SK-MEL-5 (cell line): ENCODE data around the gene DUSP15. TPM values are rescaled to one million over a fixed set of nuclear protein-coding genes. Genes with fewer than 3 reads are reported as not detected.

ENCODE experiments used
- DNase-seq: peaks from one replicate; pipeline ENCODE4 v3.0.0-alpha.2; 2016; ENCODE audit warnings: low read depth, low spot score
- in situ Hi-C: cut with HindIII; loops from 2 replicates; pipeline ENCODE4 v1.10.0; 2016; ENCODE audit warnings: low sequenced_read_pairs, high pct_unique_total_duplicates, low pct_unique_long_range_greater_than_20kb
- total RNA-seq: library from RNA; depleted of rRNA; stranded (reverse); fragments of >200 nt; shearing (Covaris generic); gene quantifications from 2 replicates; pipeline ENCODE4 v1.2.3, GENCODE V29; 2014

DUSP15 gene
- total RNA-seq, 1 experiment from 2014 or later = 6.2 TPM

DNA sequence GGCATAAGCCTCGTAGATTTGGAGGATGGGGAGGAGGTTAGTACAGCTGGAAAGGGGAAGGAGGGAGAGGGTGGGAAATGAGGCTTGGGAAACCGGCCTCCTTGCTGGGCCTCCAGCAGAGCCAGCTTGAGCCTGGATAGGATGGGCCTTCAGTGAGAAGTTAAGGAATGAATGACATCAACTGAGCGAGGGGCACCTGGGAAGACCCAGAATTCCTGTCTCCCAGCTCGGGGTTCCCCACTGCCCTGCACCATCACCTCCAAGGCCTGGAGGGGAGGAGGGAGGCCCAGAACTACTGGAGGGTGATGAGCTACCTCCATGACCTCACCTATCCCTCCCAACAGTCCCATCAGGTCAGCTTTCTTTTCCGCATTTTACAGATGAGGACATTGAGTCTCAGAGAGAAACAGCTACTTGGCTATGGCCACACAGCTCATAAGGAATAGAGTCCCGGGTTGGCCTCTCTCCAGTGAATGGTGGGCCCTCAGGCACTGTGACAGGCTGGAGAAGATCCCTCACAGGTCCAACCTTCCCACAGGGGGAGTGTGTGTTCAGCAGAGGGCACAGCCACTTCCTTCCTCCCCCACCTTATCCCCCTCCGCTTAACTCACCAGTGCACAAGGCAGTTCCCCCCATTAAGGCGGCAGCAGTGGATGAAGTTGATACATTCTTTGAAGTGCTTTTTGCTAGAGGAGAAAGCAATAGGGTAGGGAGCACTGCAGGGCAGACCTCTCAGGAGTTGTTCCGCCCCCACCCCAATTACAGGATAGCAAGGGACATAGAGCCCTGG is 6.8 kb downstream of the DUSP15 start:
- no peak for DNase-seq
- in situ Hi-C loops = no loop called here

DNA sequence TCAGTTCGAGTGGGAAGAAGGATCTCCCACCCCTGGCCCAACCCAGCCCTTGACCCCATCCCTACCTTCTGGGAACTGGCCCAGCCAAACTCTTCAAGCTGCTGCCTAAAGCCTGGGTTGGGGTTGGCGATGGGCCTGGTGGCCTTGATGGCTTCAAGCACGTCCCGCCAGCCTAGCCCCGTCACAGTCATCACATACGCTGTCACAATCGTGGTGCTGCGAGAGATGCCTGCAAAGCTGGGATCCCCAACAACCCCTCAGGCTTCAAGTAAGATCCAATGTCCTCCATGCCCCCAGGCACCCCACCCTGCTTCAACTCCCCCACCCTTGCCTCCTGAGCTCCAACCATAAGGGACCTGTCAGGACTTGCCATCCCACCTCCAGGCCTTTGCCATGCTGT is 7.8 kb downstream of the DUSP15 start:
- in situ Hi-C loops = no loop called here
- no peak for DNase-seq

DNA sequence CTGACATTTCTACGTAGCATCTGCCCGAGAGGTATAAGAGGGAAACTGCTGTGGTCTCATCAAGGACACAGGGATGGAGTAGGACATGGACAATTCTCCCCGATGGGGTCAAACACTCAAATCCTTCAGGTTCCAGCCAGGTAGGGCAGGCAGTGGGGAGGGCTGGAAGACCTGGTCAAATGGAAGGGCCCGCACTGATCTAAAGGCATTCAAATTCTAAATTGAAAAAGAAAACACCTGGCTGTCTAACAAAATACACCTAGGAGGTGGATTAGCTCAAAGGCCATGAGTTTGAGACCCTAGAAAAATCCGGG is 8.2 kb downstream of the DUSP15 start:
- no peak for DNase-seq
- in situ Hi-C loops = no loop called here

DNA sequence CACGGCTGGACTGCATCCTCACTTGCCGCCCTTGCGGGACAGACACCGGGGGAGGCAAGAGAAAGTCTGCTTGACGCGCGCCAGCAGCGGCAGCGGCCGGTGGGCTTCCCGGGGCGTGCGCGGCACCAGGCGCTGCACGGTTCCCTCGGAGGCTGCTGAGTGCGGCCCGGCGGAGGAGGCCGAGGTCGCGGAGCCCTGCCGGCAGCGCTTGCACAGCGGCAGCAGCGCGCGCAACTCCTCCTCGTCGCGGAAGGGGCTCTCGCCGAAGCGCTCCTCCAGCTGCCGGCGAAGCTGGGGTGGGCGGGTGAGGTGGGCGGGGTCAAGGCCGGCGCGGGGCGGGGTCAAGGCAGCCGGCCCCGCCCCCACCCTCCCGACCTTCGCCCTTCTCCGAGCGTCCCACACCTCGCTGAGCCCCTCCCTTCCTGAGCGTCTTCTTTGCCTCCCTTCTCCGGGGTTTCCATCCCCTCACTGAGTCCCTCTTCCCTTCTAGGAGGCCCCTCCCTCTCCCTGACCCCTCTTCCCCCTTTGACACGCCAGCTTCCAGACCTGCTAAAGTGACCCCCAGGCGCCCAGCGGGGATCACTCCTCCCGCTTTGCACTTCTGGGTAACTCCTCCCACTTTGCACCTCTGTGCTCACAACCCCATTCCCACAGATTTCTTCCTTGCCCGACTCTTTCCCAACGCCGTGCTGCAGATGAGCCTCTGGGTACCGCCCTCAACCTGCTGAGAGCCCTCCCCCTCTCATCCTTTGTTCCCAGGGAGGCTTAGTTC is 8.8 kb downstream of the DUSP15 start:
- DNase-seq = peak; percentile 77
- in situ Hi-C loops = no loop called here

DNA sequence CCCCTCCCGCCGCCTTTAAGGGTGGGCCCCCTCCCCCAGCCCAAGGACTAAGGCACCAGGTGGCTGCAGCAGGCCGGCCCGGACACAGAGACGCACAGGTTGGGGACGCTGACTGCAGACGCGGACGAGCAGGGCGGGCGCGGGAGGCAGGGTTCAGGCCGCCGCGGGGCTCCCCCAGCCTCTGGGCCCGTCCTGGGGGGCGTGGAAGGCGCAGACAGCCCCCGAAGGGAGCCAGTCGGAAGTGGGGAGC is 9.3 kb downstream of the DUSP15 start:
- in situ Hi-C loops = no loop called here
- DNase-seq = no peak

DNA sequence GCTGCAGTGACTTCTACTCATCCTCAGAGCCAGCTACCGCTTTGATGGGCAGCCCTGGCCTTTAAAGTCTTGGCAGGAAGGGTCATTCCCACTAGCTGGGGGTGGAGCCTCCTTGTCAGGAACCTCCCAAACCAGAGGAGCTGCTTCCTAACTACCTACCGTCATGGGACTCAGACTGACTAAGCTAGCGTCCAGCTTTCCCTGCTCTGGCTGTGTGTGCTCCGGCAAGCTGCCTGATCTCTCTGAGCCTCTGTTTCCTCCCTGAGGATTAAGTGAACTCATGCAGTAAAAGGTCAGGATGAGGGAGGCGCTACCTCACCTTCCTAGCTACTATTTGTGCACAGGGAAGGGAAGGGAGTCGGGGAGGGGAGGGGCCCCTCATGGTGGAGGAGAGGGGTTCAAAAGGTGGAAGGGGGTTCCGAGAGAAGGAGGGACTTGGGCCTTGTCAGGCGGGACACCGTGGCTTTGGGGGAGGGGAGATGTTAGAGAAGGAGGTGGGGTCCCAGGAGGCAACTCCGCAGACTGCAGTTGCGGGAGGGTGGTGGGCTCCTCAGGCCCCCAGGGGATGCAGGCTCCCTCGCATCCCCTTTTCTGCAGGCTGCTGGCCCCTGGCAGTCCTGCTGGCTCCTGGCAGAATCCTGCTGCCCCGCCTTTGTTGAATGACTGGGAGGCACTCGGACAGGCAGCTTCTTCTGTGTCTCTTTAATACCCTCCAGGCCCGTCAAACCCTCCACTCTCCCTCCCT is 9.8 kb downstream of the DUSP15 start:
- DNase-seq = peak; percentile 76
- in situ Hi-C loops = no loop called here

DNA sequence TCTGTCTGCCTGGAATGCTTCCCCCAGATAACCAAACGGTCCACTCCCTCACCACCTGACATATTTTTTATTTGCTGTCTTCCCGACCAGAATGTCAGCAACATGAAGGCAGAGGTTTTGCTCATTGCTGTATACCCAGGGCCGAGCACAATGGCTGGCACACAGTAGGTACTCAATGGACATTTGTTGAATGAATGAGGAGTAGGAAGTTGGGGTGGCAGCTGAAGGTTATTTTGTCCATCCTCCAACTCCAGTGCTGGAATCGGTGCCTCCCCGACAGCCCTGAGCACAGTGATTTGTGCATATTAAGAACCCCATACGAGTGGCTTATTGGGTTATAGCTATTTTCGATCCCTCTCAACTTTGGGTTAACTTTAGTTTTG is 10.3 kb downstream of the DUSP15 start:
- no peak for DNase-seq
- in situ Hi-C loops = no loop called here

DNA sequence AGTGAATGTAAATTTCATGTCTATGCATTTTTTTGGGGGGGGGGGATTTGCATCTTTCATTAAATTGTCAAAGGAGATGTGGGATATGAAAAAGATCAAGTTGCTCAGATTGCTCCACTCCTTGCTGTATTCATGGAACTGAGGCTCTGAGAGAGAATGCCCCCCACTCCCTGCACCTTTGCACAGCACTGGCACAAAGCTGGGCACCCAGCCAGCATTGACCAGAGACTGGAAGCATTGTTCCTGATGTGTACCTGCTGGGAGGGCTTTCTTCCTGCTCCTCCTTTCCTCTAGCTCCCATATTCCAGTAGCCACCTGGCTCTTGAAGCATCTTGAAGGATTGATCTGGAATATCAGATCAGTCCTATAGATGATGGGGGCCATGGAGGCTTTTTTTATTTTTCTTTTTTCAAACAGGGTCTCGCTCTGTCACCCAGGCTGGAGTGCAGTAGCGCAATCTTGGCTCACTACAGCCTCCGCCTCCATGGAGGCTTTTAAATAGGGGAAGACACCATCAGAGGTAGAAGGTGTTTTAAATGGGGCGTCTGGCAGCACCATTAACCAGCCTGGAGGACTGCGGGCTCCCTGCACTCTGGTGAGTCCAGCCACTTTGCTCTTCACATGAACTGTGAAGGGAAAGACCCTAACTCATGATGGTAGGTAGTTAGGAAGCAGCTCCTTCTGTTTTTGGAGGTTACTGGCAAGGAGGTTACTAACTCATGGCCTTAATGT is 10.9 kb downstream of the DUSP15 start:
- DNase-seq = no peak
- in situ Hi-C loops = no loop called here

DNA sequence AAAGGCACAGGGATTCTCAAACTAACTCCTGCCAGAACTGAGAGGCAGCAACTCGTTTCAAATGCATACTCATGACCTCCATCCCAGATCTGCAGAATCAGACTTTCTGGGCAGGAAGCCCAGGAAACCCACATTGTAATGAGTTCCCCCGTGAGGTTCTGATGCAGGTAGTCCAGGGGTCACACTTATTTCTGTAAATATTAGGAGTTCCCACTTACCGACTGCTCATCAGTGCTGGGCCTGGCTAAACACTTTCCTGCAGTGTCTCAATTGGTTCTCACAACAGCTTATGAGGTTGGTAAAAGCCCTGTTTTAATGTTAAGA is 11.6 kb downstream of the DUSP15 start:
- in situ Hi-C loops = no loop called here
- no peak for DNase-seq

DNA sequence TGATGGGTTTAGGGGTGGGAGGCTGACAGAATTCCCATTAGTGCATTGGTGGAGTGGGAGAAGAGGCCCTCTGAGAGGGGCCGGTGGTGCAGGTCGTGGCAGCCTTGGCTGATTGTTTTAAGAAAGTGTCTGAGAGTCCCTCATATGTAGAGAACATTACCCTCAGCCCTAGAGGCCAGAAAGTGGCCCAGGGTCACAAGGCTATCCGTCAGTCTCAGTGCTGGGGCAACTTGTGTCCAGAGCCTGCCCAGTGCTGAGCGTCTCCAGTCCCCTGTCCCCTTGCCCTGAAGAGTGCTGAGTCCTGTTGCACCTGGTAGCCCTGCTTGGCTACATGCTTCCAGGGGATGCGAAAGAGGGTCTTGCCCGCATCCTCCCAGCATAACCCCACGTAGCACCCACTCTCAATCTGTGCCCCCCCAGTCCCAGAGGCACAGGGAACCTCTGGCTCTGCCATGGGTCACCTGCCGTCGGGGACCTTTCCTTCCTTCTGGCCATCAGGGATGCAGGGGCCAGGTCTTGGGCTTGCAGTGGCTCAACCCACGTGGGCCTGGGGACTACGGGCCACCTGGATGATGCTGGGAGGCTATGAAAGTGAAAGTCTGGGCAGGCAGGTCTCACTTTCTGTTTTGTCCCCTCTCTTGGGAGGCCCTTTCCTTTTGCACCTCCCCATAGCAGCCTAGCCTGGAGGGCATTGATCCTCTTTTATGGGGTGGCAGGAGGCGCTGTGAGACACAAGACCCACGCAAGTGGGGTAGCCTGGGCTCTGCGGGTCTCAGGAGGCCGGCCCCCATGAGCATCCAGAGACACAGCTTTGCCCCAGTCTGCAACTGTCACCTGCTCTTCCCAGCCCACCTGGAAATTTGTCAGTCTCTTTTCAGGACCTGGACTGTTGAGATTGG is 12.2 kb downstream of the DUSP15 start:
- no peak for DNase-seq
- in situ Hi-C loops = no loop called here

DNA sequence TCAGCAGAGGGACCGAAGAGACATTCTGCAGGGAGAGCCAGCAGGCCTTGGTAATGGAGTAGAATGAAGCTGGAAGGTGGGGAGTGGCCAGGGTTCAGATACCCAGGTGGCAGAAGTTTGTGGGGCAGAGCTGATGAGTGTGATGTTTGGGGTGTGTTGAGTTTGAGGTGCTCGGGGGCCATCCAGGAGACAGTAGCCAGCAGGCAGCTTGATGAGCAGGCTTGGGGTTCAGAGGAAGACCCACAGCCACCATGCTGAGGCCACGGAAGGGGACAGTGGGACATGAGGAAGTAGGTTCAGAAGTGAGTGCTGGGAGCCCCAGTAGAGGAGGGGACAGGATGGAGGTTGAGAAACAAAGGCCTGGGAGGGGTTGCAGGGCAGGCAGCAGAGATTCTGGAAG is 13.8 kb downstream of the DUSP15 start:
- in situ Hi-C loops = no loop called here
- DNase-seq = no peak

DNA sequence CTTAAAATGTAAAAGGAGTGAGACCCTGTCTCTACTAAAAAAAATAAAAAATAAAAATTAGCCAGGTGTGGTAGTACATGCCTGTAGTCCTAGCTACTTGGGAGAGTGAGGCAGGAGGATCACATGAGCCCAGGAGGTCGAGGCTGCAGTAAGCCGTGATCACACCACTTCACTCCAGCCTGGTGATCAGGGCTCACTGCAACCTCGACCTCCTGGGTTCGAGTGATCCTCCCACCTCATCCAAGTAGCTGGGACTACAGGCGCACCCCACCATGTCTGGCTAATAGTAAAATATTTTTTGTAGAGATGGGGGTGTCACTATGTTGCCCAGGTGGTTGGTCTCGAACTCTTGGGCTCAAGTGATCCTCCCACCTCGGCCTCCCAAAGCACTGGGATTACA is 16.8 kb downstream of the DUSP15 start:
- DNase-seq = no peak
- in situ Hi-C loops = no loop called here

DNA sequence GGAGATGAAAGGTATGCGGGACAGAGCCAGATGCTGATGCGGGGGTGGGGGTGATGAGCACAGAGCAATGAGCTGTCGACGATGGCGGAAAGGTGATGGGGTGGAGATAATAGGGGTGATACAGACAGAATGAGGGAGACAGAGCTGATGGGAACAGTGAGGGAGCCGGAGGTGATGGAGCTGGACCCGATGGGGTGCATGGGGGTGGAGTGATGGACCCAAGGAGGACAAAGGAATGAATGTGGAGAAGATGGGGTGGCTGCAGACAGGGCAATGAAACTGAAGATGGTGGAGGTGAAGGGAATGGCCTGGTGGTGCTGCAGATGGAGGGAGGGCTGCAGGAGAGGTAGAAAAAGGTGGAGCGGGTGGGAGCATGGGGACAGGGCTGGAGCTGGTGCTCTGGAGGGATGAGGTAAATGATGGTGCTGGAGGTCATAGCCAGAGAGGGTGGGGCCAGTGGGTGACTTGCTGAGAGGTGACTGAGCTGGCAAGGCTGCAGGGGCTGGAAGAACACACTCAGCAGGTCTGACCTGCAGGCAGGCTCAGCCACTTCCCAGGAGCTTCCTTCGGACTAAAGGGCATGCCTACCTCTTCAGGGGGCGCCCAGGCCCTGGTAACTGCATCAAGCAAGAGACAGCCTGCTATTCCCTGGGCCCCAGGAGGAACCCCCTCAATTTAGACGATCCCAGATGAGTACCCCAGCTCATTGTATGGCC is 18.9 kb downstream of the DUSP15 start:
- in situ Hi-C loops = no loop called here
- DNase-seq = no peak

DNA sequence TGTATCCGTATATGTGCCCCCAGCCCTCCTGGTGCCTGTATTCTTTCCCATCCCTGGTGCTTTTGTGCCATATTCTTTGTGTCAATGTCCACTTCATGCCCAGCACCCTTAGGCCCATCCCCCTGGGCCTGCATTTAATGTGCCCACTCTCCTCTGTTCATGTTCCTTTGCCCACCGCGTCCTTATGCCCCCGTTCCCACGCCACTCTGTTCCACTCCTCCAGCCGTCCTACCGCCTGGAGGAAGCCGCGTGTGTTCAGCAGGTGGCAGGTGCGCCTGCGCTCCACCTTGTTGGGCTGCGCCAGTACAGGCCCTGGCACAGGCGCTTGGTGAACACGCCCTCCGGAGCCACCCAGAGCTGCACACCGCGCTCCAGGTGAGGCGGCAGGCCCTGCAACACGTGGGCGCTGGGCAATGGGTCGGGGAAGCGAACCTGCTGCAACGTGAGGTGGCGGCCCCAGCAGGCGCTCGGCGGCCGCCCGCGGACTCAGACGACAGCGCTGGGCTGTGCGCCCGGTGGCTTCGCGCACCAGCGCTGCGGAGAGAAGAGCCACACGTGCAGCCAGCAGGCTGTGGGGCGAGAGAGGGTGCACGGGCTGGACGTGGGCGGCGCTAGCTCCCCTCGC is 20.9 kb downstream of the DUSP15 start:
- in situ Hi-C loops = no loop called here
- no peak for DNase-seq

DNA sequence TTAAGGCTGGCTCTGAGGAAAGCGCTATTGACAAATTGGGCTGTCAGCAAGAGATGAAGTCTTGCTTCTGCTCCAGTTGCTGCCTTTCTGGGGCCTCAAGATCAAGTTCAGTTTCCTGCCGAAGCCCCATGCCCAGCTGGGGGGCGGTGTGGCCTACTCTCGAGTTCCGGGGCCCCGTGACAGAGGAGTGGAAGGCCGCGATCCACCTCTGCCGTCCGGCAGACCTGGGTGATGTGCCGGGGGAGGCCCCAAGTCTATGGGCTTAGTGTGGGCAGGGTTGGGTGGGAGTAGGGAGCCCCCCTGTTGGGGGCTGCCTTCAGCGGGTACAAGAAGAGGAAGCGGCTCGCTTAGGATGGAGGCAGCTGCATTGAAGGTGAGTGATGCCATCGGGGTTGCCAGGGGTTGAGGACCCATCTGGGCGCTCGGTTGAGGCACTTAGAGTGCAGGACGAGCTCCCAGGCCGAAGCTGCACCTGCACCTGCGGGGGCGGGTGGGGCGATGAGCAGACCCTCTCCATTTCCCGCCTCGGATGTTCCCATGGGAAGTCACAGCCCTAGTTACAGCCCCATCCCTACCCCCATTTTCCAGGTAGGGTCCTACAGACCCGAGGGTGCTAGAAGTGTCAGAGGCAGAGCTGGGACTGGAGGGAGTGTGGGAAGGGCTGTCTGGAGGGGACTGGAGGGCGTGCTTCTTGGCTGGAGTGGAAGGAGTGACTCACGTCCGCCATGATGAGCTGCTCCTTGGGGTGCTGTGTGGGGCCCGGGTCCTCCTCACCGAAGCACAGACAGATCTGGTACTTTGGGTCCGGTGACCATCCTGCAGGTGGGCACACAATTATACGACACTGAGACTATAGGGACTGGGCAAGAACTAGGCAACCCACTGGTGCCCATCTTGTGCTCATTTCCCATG is 22.0 kb downstream of the DUSP15 start:
- in situ Hi-C loops = no loop called here
- DNase-seq = no peak

DNA sequence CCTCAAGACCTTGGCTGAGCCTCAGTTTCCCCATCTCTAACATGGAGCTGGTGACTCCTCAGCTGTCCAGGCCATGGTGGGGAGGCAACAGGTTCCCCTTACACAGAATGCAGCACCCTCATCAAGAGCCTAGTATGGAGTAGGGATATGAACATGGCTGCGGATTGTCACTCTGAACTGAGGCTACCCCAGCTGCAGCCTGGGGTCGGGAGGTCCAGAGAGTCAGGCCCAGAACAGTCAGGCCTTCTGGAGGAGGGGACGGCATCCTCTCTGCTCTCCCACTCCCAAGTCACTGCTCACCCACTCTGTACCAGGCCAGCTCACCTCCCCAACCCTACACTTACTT is 23.6 kb downstream of the DUSP15 start:
- in situ Hi-C loops = no loop called here

More for the DNA sequence above, 23.6 kb downstream of the DUSP15 start:
- no peak for DNase-seq
